Caco-2 (cell line): ENCODE data around the gene MECR. TPM values are rescaled to one million over a fixed set of nuclear protein-coding genes. Genes with fewer than 3 reads are reported as not detected.
A peak's percentile ranks its signal among the peaks of the same experiment; 100 is the strongest.
"Not testable (repeated sequence)": the region's sequence is repeated elsewhere in the genome, so short reads cannot be mapped to it uniquely, and the experiment has no call there.

ENCODE experiments used
- BruUV-seq: library from RNA; stranded (reverse); fragments of 400-500 nt; replicated peaks from 2 replicates; lab custom pipeline; 2021; lab: Mats Ljungman, UMichigan
- CTCF ChIA-PET: fragments of 300-600 bp; sonication (Branson Sonifier 250); formaldehyde crosslinking; loops from one replicate; lab custom pipeline; 2022; ENCODE audit warnings: antibody characterized with exemption; lab: Charles Lee
- POLR2A ChIA-PET: fragments of 300-600 bp; sonication (Branson Sonifier 250); formaldehyde crosslinking; loops from one replicate; lab custom pipeline; 2022; ENCODE audit warnings: antibody characterized with exemption; lab: Charles Lee
- DNase-seq, 2 experiments: peaks; one replicate each; pipeline versions ENCODE4 v3.0.0 to v3.0.0-alpha.2; 2020 to 2022
- H3K27me3 ChIP-seq: replicated peaks from 2 replicates; pipeline ENCODE4 v1.6.0; 2011; ENCODE audit warnings: low read length; ENCODE audit not compliant: control insufficient read depth, insufficient read depth
- H3K36me3 ChIP-seq: 2 replicates; pipeline ENCODE4 v1.5.1; 2011; ENCODE audit warnings: low read length; ENCODE audit not compliant: control insufficient read depth, insufficient read depth
- H3K4me1 ChIP-seq: fragments of 250-450 bp; sonication (Bioruptor Pico); 2 replicates; pipeline ENCODE4 v1.5.1; 2020; ENCODE audit warnings: mild to moderate bottlenecking
- H3K4me3 ChIP-seq: 2 replicates; pipeline ENCODE4 v1.5.1; 2011; ENCODE audit warnings: low read depth, mild to moderate bottlenecking, control low read depth, low read length
- H3K9me3 ChIP-seq: fragments of 250-450 bp; sonication (Bioruptor Pico); 2 replicates; pipeline ENCODE4 v1.5.1; 2020; ENCODE audit warnings: mild to moderate bottlenecking, moderate library complexity
- H3K27ac Mint-ChIP-seq: one replicate; pipeline ENCODE4 v1.8.0; 2022; ENCODE audit warnings: mixed read lengths; ENCODE audit not compliant: unreplicated experiment
- H3K27me3 Mint-ChIP-seq: one replicate; pipeline ENCODE4 v1.8.0; 2022; ENCODE audit warnings: mixed read lengths; ENCODE audit not compliant: insufficient read depth, unreplicated experiment
- H3K36me3 Mint-ChIP-seq: one replicate; pipeline ENCODE4 v1.8.0; 2022; ENCODE audit warnings: mild to moderate bottlenecking, mixed read lengths; ENCODE audit not compliant: insufficient read depth, unreplicated experiment
- H3K4me1 Mint-ChIP-seq: one replicate; pipeline ENCODE4 v1.8.0; 2022; ENCODE audit warnings: low read depth, mixed read lengths; ENCODE audit not compliant: unreplicated experiment
- H3K4me3 Mint-ChIP-seq: one replicate; pipeline ENCODE4 v1.8.0; 2022; ENCODE audit warnings: mild to moderate bottlenecking, moderate library complexity, mixed read lengths; ENCODE audit not compliant: unreplicated experiment
- H3K9me3 Mint-ChIP-seq: one replicate; pipeline ENCODE4 v1.8.0; 2022; ENCODE audit warnings: mixed read lengths; ENCODE audit not compliant: unreplicated experiment
- intact Hi-C: fragments of 100-400 bp; cut with micrococcal nuclease; formaldehyde crosslinking; loops from one replicate; pipeline ENCODE4 v1.10.0; 2022; ENCODE audit not compliant: unreplicated experiment
- total RNA-seq: library from RNA; stranded (reverse); gene quantifications from 2 replicates; pipeline ENCODE4 v1.2.3, GENCODE V29; 2022
- TF ChIP-seq, protein P1 (sequence below), 2 experiments: fragments of 200-600 bp in 1 of 2; IDR thresholded peaks; 1 replicate in 1 of 2; 2 replicates in 1 of 2; pipeline versions ENCODE4 v1.5.1 to v1.8.0; 2011 to 2022; ENCODE audit warnings: antibody characterized with exemption in 1 of 2, control low read depth in 1 of 2, inconsistent platforms in 1 of 2, low read depth in 1 of 2, low read length in 1 of 2, mild to moderate bottlenecking in 1 of 2, moderate library complexity in 1 of 2; ENCODE audit not compliant: insufficient read depth in 1 of 2, severe bottlenecking in 1 of 2, unreplicated experiment in 1 of 2

MECR gene
- total RNA-seq, 1 experiment from 2014 or later = 23.1 TPM

DNA sequence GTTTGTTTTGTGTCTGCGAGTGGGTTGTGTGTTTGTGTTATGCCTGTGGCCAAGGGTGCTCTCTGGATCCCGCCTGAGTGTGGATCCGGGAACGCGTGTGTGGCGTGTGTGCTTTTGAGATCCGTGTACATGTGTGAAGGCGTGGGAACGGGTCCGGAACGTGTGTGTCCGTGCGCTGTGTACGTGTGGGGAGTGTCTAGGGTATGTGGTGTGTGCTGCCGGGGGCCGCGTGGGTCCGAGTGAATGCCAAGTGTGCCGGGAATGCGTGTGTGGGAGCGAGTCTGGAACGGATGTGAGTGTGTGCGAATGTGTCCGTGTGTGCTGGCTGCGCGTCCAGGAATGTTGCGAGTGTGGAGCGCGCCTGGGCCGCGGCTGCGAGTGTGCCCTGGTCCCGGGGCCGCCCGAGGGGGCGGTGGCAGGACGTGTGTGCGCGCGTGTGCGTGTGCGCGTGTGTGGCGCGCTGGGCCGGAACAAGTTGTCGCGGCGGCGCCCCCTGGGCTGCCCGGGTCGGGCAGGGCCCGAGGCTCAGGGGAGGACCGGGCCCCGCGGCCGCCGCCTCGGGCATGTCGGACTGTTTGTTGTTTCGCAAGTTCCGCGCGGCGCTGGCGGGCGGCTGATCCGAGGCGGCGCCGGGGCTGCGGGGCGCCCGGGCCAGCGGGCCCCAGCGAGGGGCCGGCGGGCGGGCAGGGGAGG is 6.5 kb upstream of the MECR start:
- POLR2A ChIA-PET = no interaction called here
- peak overlapping the region; percentile 66 for H3K4me3 ChIP-seq
- peaks cover 19% of the 10 kb centered on the region for H3K36me3 Mint-ChIP-seq
- no peaks in the 10 kb centered on the region for H3K9me3 ChIP-seq
- H3K9me3 Mint-ChIP-seq = no peaks in the 10 kb centered on the region
- H3K36me3 ChIP-seq = no peaks in the 10 kb centered on the region
- intact Hi-C loops = loop anchor here (2.0 to 5.0 kb wide), 5 partner anchors 34 to 875 kb away; no protein-coding TSS in a partner anchor
- H3K4me3 Mint-ChIP-seq = peak overlapping the region; percentile 92
- peaks cover 11% of the 10 kb centered on the region for H3K4me1 Mint-ChIP-seq
- no peaks in the 10 kb centered on the region for H3K27me3 ChIP-seq
- H3K27me3 Mint-ChIP-seq = peaks cover 11% of the 10 kb centered on the region
- TF ChIP-seq, protein P1, sequence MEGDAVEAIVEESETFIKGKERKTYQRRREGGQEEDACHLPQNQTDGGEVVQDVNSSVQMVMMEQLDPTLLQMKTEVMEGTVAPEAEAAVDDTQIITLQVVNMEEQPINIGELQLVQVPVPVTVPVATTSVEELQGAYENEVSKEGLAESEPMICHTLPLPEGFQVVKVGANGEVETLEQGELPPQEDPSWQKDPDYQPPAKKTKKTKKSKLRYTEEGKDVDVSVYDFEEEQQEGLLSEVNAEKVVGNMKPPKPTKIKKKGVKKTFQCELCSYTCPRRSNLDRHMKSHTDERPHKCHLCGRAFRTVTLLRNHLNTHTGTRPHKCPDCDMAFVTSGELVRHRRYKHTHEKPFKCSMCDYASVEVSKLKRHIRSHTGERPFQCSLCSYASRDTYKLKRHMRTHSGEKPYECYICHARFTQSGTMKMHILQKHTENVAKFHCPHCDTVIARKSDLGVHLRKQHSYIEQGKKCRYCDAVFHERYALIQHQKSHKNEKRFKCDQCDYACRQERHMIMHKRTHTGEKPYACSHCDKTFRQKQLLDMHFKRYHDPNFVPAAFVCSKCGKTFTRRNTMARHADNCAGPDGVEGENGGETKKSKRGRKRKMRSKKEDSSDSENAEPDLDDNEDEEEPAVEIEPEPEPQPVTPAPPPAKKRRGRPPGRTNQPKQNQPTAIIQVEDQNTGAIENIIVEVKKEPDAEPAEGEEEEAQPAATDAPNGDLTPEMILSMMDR (IDR thresholded peaks at IDR 0.05; ENCODE audit: insufficient read depth in 1 of 2, low read depth in 1 of 2, low read length in 1 of 2, severe bottlenecking in 1 of 2, unreplicated experiment in 1 of 2) = no peak
- H3K4me1 ChIP-seq = peaks cover 26% of the 10 kb centered on the region
- BruUV-seq = TSS peak; percentile 56
- peak overlapping the region; percentile 82 for H3K27ac Mint-ChIP-seq
- CTCF ChIA-PET = no interaction called here
- peak; percentile 50 to 66 for DNase-seq

DNA sequence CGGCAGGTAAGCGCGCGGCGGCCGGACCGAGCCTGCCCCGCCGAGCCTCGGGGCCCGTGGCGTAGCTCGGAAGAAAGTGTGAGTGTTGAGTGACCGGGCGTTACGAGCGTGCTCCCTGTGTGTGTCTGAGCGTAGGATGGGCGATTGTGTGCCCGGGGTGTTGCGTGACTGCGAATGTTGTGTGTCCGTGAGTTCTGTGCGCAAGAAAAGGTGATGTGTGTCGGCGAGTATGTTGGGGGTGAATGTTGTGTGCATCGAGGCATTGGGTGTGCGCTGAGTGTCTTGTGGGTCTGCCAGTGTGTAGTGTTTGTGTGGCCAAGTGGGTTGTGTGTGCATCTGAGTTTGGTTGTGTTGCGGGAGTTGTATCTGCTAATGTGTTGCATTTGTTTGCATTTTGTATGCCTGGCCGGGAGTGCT is 6.0 kb upstream of the MECR start:
- peaks cover 11% of the 10 kb centered on the region for H3K27me3 Mint-ChIP-seq
- POLR2A ChIA-PET = no interaction called here
- H3K4me1 Mint-ChIP-seq = peaks cover 11% of the 10 kb centered on the region
- H3K27ac Mint-ChIP-seq = peak overlapping the region; percentile 82
- Histone ChIP-seq H3K9me3 (no peaks in the 10 kb centered on the region), H3K36me3 (no peaks in the 10 kb centered on the region), H3K27me3 (no peaks in the 10 kb centered on the region), H3K4me1 (peaks cover 26% of the 10 kb centered on the region), H3K4me3 (peak overlapping the region; percentile 66)
- TSS peak; percentile 54 for BruUV-seq
- H3K9me3 Mint-ChIP-seq = no peaks in the 10 kb centered on the region
- H3K36me3 Mint-ChIP-seq = peaks cover 19% of the 10 kb centered on the region
- TF ChIP-seq, protein P1 (IDR thresholded peaks at IDR 0.05; ENCODE audit: insufficient read depth in 1 of 2, low read depth in 1 of 2, low read length in 1 of 2, severe bottlenecking in 1 of 2, unreplicated experiment in 1 of 2) = no peak
- CTCF ChIA-PET = no interaction called here
- DNase-seq = no peak
- intact Hi-C loops = loop anchor here (2.0 to 5.0 kb wide), 5 partner anchors 34 to 876 kb away; no protein-coding TSS in a partner anchor
- peak overlapping the region; percentile 92 for H3K4me3 Mint-ChIP-seq

DNA sequence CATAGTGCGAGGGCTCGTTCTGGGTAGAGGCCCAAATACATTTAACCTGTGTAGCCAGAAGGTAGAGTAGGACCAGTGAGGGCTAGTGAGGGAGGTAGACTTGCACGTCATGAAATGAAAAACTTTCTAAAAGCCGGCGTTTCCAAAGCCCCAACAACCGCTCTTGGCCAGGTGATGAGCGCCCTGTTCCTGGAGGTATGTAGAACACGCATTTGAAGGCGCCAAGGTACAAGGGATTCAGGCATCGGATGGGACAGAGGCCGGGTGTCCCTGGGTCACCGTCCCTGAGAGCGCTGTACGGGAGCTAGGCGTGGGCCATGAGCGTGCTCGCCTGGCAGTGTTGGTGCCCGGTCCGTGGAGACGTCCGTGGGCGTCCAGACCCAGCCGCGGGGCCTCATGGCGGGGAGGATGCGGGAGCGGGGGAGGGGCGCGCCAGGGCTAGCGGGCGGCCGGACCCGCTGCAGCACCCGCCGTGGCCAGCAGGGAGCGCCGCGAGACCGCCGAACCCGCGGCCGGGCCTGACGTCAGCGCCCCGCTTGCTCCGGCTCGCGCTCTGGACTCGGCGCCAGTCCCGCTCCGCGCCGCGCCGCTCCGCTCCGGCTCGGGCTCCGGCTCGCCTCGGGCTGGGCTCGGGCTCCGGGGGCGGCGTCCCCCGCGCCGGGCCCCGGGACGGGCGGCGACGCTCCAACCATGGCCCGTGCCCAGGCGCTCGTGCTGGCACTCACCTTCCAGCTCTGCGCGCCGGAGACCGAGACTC is 5.4 kb upstream of the MECR start, which contains the start of gene PTPRU:
Gene PTPRU (plus strand): TSS at position 568 of the 757 bp plus-strand sequence. CDS start 123 bp downstream, at position 691.
- Mint-ChIP-seq H3K9me3 (no peaks in the 10 kb centered on the region), H3K36me3 (peaks cover 20% of the 10 kb centered on the region), H3K27me3 (peaks cover 11% of the 10 kb centered on the region), H3K4me3 (peak within 1 kb of the TSS; percentile 92), H3K27ac (peak within 1 kb of the TSS; percentile 82), H3K4me1 (peaks cover 11% of the 10 kb centered on the region)
- intact Hi-C loops = loop anchor here (2.0 to 5.0 kb wide), 5 partner anchors 35 to 876 kb away; no protein-coding TSS in a partner anchor
- no peaks in the 10 kb centered on the region for H3K27me3 ChIP-seq
- H3K36me3 ChIP-seq = no peaks in the 10 kb centered on the region
- peaks cover 26% of the 10 kb centered on the region for H3K4me1 ChIP-seq
- peak; percentile 55 to 84 for DNase-seq
- POLR2A ChIA-PET = no interaction called here
- TF ChIP-seq, protein P1 (IDR thresholded peaks at IDR 0.05; ENCODE audit: insufficient read depth in 1 of 2, low read depth in 1 of 2, low read length in 1 of 2, severe bottlenecking in 1 of 2, unreplicated experiment in 1 of 2) = peak in 1 of 2 experiments; percentile 72
- no peaks in the 10 kb centered on the region for H3K9me3 ChIP-seq
- BruUV-seq = no TSS peak
- peak within 1 kb of the TSS; percentile 66 for H3K4me3 ChIP-seq
- CTCF ChIA-PET = no interaction called here

- peaks cover 21% of the 10 kb centered on the region for H3K4me1 ChIP-seq
- H3K4me3 Mint-ChIP-seq, H3K27ac Mint-ChIP-seq, H3K27me3 ChIP-seq, POLR2A ChIA-PET, H3K36me3 ChIP-seq, BruUV-seq, H3K9me3 ChIP-seq, H3K4me1 Mint-ChIP-seq, CTCF ChIA-PET, H3K4me3 ChIP-seq, H3K9me3 Mint-ChIP-seq, DNase-seq: not testable (repeated sequence)
- intact Hi-C loops = loop anchor here (5.0 kb wide), 2 partner anchors 177 to 877 kb away; no protein-coding TSS in a partner anchor
- H3K36me3 Mint-ChIP-seq = peaks cover 26% of the 10 kb centered on the region
- peaks cover 11% of the 10 kb centered on the region for H3K27me3 Mint-ChIP-seq
Observed at GRCh38 chr1:29234881-29235280, 4.1 kb upstream of the MECR start.
